CD4-positive, alpha-beta T cell treated with Interleukin-12 subunit alpha and Interleukin-12 subunit beta, for 1 hour (primary cell): Measurements from ENCODE around the gene FKBP10.

ENCODE experiments used
- DNase-seq: peaks from one replicate; pipeline ENCODE4 v3.0.0-alpha.2; 2020

Gene FKBP10

DNA sequence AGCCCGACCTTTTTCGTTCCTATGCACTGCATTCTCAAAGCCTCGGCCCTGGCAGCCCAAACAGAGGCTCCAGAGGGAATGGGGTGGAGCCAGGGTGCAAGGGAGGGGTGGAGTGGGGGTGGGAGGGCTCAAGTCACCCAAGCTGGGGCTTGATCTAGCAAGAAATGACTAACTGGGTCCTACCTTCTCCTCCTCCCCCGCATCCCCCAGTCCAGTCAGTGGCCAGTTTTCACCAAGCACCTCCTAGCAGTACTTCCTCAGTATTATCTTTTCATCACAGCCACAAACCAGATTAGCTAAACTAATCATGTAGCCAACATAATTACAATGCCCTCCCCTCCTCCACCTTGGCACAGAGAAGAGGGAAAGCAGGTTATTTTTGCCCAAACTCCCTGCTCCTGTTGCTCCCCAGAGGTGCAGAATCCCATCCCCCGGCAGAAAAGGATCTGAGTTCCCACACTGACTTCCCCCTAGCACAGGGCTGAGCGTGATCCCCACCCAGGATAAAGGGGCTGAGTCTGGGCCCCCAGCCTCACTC lies 28.5 kb upstream of the FKBP10 start:
- DNase-seq: no peak

DNA sequence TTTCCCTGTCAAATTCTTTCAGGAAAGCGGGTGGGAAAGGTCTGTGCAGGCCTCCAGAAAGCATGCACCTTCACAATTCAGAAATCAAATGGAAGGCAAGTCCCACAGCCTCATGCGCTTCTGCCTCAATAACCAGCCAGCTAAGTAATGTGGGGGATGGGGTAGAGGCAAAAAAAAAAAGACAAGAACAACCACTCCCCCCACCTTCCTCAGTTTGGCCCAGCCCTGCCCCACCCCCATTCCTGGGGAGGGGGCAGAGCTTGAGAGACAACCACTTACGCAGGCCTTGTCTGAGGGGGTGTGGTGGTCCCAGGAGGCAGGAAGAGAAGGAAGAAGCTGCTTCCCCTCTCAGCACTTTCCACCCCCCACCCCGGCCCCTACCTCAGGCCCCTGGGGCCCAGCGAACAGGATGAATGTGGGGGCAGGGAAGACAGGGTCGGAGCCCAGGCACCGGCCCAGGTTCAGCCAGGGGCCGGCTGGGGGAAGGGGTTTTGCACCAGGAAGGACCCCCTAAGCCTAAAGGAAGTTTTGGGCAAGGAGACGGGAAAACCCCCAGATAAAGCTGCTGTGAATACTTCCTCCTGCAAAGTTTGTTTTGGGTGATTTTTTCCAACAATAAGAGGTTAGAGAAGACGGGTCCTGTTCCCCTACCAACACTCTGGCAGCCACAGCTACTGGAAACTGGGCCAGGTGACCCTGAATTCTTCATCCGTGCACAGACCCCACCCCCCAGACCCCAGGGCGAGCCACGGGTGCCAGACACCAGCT lies 27.5 kb upstream of the FKBP10 start:
- DNase-seq: no peak

DNA sequence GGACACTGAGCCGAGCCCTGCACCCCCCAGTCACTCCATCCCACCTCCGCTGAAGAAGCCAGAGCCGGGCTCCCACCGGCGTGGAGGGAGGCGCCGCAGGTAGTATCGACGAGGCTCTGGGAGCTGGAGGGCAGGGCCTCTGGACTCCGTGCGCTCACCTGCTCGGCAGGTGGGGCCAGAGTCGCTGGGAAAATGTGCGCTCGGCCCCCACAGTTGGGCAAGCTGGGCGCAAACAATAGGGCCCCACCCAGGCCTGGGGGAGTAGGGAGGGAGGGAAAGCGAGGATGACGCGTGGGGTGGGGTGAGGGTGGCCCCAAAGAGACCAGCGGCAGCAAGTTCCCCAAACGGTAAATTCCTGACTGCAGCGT lies 27.0 kb upstream of the FKBP10 start:
- DNase-seq: no peak

DNA sequence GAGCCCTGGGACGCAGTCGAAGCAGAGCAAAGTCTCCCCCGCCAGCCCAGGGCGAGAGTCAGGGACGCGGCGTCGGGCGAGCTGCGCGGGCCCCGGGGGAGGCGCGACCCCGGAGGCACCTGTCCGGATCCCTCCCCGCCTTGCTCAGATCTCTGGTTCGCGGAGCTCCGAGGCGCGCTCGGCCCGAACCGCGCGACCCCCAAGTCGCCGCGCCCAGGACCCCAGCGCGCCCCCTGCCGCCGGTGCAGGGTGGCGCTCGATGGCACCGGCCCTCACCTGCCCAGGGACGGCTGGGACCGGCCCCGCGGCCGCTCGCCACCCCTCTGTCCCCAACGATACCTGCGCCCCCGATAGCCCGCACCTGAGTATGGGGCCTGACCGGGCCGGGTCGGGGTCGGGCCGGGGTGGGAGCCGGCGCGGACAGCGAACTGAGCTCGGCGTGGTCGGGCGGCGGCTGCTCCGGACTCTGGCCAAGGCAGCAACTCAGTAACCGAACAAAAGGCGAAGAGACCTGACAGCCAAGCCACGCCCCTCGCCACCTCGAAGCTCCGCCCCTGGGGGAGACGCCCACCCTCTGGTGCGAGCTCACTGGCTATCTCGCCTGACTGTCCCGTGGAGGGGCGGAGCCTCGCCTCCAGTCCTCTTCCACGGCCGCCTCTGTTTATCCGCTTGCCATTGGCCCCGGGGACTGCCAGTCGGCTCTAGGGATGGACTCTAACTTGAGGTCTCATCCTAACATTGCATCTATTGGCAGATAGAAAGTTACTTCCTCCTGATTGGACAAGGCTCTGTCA lies 26.4 kb upstream of the FKBP10 start, which contains the start of gene JUP:
Gene JUP (minus strand): TSS at position 485 of the 794 bp plus-strand sequence. CDS start 14,857 bp downstream, outside the sequence.
- DNase-seq: peak; percentile 91

DNA sequence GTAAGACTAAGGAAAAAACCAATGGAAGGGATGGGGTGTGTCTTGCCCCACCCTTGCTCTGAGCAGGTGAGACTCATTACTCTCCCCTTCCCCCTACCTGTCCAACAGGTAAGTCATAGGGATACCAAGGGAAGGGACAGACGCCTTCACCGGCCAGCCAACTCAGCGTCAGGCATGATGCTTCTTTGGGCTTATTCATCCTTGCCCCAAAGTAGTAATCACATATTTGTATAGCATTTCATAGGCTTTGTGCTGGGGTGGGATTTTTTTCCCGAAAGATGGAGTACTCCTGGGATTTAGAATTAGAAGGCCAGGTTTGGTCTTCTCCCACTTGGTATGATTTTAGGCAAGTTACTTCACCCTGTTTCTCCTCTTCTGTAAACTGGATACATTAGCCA lies 25.8 kb upstream of the FKBP10 start:
- DNase-seq: no peak

DNA sequence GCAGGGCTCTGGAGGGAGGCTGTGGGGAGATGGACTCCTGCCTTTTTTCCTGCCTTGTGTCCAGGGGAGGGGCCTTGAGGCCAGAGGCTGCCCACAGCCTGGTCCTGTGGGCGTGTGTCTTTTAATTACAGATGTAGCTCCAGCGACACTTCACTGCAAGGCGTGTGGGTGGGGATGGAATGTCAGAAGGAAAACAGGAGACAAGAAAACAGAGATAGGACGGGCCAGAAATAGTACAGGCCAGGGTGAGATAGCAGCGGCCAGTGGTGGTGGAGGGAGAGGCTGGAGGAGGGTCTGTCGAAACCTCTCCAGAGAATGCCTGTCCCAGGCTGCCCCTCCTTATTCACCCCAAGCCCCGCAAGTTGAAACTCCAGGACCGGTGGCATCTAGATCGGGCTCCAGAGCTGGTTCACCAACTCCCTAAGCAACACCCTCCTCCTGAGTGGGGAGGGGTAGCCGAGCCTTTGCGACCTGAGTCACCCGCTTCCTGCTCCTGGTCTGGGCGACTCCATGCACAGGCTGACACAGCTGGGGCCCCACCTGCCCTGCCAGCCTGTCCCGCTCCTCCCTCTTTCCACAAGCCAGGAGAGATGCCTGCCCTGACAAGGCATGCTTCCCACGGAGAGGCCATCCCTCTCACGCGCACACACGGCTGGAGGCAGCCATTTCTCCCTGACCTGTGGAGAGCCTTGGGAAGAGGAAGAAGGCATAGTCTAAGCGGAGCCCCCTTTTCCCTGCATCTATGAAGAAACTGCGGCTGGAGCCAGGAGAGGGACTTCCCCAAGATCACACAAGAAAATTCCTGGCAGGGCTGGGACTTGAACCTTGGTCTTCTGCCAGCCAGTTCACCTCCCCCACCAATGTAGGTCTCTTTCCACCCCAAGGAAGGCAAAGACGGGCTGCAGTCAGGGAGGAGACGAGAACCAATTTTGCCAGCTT lies 19.7 kb upstream of the FKBP10 start:
- DNase-seq: no peak

DNA sequence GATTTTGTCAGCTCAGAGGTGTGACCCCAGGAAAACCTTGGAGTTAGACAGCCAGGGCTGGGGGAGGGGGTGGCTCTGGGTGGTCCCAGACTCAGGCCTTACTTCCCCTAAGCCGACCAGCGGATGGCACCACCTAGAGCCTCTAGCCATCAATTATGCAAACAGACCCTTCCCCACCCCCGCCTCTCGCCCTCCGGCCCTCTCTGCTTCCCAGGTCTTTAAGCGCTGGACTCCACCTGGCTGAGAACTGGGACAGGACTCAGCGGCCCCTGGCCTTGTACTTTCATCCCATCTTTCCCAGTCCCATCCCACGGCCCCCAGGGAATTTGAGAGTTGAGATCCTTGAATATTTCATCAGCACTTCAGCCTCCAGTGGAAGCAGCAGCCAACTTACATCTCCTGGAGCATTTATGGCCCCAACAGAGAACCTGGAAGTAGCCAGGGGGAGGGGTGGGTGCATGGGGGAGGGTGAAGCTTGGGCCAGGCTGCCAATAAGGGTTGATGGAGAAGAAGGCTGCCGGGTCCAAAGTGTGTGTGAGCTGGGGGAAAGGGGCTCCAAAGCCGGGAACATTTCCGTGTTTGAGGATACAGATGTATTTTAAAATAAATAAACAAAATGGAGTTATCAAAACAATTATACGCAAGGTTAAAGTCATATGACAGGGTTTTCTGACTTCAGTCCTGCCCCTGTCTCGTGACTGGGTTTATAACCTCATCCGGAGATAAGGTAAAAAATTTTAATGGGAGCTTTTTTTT lies 18.8 kb upstream of the FKBP10 start:
- DNase-seq: no peak

DNA sequence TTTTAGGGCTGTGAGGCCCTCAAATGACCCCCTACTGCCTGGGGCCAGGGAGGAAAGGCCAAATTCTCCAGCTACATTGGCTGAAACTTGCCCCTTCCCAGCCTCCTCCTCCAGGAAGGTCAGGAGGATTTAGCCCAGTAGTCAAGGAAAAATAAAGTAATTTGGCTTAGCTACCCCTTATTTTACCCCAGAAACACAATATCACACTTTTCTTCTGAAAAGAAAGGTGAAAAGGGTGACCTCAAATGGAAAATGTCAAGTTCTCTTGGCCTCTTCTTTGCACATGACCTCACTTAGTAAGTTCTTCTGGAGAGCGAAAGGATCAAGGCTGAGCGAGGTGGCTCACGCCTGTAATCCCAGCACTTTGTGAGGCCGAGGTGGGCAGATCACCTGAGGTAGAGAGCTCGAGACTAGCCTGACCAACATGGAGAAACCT lies 18.2 kb upstream of the FKBP10 start:
- DNase-seq: no peak

DNA sequence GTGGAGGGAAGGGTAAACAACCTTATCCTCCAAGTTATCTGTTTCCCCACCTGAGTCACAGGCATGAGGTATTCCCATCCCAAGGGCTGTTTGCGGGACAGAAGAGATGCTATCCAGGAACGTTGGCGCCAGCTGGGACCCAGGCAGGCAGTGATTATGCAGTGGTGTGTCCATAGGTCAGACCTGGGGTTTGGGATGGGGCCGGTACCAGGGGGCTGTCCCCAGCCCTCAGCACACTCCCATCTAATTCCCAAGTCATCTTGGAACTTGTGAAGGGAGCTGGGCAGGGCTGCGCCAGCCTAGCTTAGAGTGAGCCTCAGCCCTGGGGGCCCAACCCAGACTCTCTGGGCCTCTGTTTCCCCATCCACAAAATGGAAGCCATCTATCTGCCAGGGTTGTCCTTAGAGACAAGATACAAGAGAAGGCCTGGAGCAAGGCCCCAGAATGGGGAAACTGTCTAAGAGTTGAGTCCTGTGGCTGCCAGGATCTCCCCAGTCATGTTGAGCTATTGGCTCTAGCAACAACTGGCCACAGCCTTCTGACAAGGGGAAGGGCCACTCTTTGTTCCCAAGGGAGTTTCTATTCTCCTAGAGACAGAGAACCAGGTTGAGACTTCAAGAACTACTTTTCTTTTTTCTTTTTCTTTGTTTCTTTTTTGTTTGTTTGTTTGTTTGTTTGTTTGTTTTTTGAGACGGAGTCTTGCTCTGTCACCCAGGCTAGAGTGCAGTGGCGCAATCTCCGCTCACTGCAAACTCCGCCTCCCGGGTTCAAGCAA lies 16.5 kb upstream of the FKBP10 start:
- no peak for DNase-seq

DNA sequence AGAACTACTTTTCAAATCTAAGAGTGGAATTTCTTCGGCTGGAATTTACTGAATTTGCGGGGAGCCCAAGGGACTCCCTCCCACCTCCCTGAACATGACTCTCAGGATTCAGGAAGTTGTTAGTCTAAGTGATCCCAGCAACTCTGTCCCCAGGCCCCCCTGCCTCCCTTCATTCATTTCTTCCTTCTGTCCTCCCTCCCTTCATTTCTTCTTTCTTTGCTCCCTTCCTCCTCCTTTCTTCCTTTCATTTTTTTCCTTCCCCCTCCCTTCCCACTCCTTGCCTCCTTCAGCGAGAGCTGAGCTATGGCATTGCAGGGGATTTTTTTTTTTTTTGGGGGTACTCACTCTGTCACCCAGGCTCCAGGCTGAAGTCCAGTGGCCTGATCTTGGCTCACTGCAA lies 15.4 kb upstream of the FKBP10 start:
- no peak for DNase-seq

DNA sequence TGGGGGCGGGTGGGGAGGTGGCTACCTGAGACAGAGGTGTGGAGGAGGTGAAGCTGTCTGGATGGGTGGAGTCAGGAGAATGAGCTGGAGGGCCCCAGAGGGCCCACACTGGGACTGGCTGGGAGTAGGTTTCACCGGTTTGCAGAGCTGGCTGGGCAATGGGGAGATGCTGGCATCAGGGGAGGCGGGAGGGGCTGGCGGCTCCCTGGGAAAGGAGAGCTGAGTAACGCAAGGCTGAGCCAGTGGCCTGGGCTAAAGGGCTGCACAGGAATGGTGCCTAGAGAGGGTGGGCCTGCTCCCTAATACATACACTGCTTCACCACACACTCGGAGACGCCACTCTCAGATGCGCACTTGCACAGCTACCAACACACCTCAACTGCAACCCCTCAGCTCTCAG lies 13.4 kb upstream of the FKBP10 start:
- DNase-seq: no peak

DNA sequence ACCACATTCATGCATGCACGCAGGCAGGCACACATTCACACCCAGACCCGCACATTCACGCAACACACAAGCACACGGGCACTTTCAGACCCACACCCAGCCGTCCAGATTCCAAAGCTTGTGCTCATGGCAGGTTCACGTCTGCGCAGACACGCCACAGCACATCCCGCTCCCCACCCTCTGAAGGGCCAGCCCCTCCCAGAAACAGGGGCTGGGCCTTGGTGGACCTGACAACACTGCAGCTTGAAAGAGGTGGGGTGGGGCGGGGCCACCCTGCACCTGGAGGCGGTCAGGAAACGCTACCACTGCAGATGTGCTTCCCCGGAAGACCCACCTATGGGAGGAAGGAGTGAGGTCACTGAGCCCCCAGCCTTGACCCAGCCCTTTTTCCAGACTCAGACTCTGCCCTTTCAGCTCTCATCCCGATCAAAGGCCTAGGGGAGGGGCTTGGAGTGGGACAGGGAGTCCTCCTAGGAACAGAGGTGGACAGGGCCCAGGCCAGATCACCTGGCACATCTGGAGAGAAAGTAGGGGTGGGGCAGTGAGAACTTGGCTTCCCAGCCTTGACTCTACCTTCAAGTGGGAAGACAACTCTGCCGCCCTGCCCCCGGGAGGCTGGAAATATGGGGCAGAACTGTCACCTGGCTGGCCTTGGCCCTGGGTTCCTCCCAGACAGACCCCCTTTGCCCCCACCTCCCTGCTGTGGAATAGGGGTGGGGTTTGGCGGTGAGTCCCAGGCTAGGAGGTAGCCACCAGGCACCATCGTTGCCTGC lies 12.0 kb upstream of the FKBP10 start:
- DNase-seq: peak; percentile 11

DNA sequence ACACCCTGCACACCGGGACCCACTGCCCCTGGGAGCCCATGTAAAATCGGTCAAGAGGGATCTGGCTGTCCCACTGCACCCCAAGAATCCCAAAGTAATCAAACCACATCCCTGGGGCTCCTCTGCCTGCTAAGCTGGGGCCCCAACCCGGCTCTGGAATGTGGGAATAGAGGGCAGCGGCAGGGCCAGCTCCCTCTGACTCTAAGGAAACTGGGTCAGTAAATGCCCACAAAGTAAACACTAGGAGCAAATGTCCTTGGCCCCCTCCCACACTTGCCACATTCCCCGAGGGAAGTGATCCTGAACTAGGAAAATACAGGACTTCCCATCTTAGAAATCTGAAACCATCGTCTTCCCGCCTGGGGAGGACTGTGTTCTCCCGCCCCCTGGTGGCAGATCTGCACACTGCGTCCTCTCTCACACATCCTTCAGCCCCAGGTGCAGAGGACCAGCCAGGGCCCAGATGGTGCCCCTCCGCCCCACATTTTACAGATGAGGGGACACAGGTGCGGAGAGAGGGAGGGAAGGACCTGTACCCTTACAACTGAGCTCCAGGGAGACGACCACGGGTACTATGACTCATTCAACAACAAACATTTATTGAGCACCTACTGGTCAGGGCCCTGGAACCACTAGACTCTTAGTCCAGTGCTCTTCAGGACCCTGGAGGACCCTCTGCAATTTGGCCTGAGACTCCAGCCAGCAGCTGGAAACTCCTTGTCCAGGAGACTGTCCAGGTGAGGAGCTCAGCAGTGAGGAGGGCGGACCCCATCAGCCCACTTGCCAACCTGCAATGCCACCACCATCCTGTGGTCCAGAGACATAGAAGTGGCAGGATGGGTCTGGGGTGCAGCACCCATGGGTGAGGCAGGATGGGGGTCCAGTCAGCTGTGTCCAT lies 11.2 kb upstream of the FKBP10 start:
- peak; percentile 73 for DNase-seq

DNA sequence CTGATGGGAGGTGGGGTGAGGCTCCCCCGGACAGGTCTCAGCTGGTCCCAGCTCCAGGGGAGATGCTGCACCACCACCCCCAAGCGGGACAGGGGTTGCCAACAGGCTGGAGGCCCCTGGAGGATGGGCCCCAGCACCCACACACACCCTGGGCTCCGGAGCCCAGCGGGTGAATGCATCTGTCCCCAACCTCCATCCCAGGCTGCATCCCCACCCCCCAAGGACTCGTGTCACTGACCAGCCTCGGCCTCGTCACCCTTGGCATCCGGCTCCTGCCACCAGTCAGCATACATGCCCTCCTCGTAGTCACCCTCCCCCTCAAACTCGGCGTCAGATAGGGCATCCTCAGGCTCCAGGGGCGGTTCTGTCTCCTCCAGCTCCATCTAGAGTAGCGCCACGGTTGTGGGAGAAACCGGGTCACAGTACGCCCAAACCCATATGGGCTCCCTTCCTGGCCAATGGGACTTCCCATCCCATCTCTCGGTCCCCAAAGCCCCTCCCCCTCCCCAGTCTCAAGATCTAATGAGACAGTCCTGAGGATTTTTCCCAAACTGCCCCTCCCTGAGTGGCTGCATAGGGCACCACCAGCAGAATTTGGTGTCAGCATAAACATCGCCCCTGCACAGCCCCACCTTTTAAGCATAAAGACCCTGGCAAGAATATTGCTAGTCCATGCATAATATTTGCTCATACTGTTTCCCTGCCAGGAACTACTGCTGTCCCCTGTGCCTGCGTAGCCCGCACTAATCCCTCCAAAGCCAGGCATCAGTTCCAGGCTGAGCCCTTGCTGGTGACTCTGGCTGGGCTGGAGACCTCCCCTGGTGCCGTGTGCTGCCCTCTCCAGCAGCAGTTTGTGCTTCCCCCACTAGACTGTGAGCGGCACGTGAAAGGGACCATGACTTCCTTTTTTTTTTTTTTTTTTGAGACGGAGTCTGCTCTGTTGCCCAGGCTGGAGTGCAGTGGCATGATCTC lies 9.5 kb upstream of the FKBP10 start:
- DNase-seq: no peak

DNA sequence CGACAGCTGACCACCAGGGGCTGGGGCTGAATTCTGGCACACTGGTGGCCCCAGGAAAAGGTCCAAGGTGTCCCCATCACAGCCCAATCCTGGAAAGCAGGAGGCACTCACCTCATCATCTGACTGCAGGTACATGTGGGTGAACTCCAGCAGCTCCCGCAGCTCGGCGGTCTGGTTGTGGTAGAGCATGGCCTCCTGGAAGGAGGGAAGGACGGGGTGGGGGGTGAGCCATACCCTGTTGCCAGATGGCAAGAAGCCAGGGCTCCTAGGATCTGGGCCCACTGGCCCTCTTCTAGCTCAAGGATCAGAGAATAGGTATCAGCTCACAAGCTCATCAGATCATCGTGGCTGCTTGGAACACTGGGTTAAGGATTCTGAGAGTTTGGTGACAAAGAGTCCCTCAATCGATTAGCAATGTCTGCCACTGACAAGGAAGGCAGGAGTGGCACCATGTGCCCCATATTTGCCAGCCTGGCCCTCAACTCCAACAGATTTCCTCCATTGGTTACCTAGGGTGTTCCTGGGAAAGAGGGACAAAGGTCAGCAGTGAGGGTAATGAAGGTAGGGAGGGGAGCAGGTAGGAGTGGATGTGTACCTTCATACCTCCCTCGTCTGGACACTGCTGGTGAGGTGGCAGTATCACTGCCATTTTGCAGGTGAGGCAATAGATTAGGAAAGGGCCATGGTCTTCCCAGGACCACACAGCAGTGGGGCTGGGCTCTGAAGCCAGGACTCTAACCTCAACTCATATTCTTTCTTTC lies 5.9 kb upstream of the FKBP10 start:
- no peak for DNase-seq

DNA sequence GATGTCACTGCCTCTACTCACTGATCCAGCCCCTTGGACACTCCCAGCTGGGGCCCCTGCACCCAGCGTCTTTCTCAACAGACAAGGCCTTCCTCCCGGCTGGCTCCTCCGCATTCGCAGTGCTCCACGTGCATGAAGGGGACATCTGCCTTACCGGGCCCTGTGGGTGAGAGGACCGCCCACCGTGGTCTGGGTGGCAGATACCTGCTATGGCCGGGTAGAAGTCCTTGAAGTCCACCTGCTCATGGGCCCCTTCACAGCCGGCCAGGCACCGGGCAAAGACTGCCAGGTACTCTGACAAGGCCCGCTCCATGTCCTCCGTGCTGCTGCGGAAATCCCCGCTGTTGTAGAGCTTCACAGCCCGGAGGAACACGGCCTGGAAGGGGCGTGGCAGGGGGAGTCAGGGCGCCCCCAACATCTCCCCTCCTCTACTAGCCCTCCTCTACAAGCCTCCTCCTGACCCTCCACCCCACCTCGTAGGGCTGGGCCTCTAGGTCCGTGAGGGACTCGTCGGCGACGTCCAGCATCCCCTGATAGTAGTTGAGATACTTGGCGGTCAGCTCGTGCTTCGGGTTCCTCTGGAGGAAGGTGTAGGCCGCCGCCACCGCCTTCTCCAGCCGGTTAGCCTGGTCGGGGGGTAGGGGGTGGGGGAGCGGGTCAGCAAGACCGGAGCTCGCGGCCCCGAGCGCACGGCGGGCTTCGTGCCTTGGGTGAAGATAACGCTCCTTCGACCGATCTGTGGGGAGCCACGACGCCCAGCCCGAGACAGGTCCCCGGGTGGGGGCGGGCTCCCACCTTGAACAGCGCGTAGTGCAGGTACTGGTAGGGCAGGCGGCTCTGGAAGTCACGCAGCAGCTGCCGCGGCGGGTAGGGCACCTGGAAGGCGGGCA lies 1.9 kb upstream of the FKBP10 start:
- no peak for DNase-seq
